Measurements from ENCODE around the gene BRINP3.

Gene BRINP3

GRCh38 chr1:190452272-190452848, 25.3 kb downstream of the BRINP3 start:
- no peak for DNase-seq

GRCh38 chr1:190444464-190444863, 33.2 kb downstream of the BRINP3 start:
- DNase-seq, result no peak

- no peak for DNase-seq
Measured at GRCh38 chr1:190439447-190439846, 38.2 kb downstream of the BRINP3 start.

- DNase-seq, result peak; percentile 61
Measured at GRCh38 chr1:190436615-190437014, 41.0 kb downstream of the BRINP3 start.

- DNase-seq, result no peak
Measured at GRCh38 chr1:190429932-190430331, 47.7 kb downstream of the BRINP3 start.

GRCh38 chr1:190429141-190429540, 48.5 kb downstream of the BRINP3 start:
- DNase-seq, result peak; percentile 68

GRCh38 chr1:190416239-190416638, 61.4 kb downstream of the BRINP3 start:
- no peak for DNase-seq

- DNase-seq, result no peak
Measured at GRCh38 chr1:190413142-190413541, 64.5 kb downstream of the BRINP3 start.

GRCh38 chr1:190403402-190403801, 74.3 kb downstream of the BRINP3 start:
- DNase-seq, result no peak

- DNase-seq, result no peak
Measured at GRCh38 chr1:190399233-190399632, 78.4 kb downstream of the BRINP3 start.

GRCh38 chr1:190391582-190391981, 86.1 kb downstream of the BRINP3 start:
- no peak for DNase-seq

- DNase-seq, result no peak
Measured at GRCh38 chr1:190377991-190378390, 99.7 kb downstream of the BRINP3 start.

GRCh38 chr1:190377294-190377693, 100.4 kb downstream of the BRINP3 start:
- no peak for DNase-seq

- DNase-seq, result peak; percentile 29
Measured at GRCh38 chr1:190376044-190376443, 101.6 kb downstream of the BRINP3 start.

GRCh38 chr1:190373705-190374336, 103.8 kb downstream of the BRINP3 start:
- DNase-seq, result peak; percentile 23

- no peak for DNase-seq
Measured at GRCh38 chr1:190367200-190367599, 110.5 kb downstream of the BRINP3 start.

- DNase-seq, result no peak
Measured at GRCh38 chr1:190365283-190365682, 112.4 kb downstream of the BRINP3 start.

GRCh38 chr1:190353538-190354101, 124.0 kb downstream of the BRINP3 start:
- peak; percentile 2 for DNase-seq

GRCh38 chr1:190344454-190344853, 133.2 kb downstream of the BRINP3 start:
- no peak for DNase-seq

- DNase-seq, result no peak
Measured at GRCh38 chr1:190338829-190339228, 138.8 kb downstream of the BRINP3 start.

- no peak for DNase-seq
Measured at GRCh38 chr1:190328871-190329270, 148.8 kb downstream of the BRINP3 start.

- DNase-seq, result no peak
Measured at GRCh38 chr1:190328361-190328760, 149.3 kb downstream of the BRINP3 start.

- no peak for DNase-seq
Measured at GRCh38 chr1:190327271-190327670, 150.4 kb downstream of the BRINP3 start.

GRCh38 chr1:190323530-190323929, 154.1 kb downstream of the BRINP3 start:
- DNase-seq, result no peak
